GM08714 (cell line): Measurements from ENCODE around the gene MCM5.

Source experiments
- H3K4me3 ChIP-seq: fragments of 200-500 bp; sonication (Bioruptor generic); 2 replicates; pipeline ENCODE4 v1.5.1; 2014; ENCODE audit warnings: mild to moderate bottlenecking, low read length, inconsistent platforms
- ZNF274 ChIP-seq: IDR thresholded peaks from 2 replicates; pipeline ENCODE4 v1.6.1; 2012; ENCODE audit warnings: mild to moderate bottlenecking, low read depth, low read length

Gene MCM5

GRCh38 chr22:35404176-35404575 lies 4.2 kb downstream of the MCM5 start:
- H3K4me3 ChIP-seq, result no peak overlapping the region
- no peak for TF ChIP-seq ZNF274

DNA sequence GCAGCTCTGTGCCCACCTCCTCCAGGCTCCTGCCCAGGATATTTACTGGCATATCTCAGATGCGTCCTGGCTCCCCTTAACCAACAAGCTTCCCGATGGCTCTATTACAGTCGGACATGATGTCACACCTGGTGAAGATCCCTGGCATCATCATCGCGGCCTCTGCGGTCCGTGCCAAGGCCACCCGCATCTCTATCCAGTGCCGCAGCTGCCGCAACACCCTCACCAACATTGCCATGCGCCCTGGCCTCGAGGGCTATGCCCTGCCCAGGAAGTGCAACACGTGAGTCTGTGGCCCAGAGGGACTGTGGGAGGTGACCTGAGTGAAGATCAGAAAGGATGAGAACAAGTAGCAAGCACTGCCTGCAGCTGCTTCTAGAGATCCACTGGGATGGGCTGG lies 6.5 kb downstream of the MCM5 start:
- no peak for TF ChIP-seq ZNF274
- no peak overlapping the region for H3K4me3 ChIP-seq

DNA sequence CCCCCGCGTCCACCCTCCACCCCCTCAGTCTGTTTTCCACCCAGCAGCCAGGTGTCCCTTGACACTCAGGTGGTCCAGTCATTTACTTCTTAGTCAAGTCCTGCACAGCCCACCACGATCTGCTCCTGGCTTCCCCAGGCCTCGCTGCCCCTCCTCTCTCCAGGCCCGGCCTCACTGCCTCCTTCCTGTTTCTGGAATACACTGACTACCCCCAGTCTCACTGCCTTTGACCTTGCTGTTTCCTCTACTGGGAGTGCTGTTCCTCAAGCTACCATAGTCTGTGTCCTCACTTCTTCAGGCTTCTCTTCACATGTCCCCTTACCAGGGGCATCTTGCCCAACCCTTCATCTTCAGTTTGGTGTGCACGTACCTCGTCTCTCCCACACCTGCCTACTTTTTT lies 7.4 kb downstream of the MCM5 start:
- no peak for TF ChIP-seq ZNF274

GRCh38 chr22:35409783-35410662 lies 10.1 kb downstream of the MCM5 start:
- H3K4me3 ChIP-seq, result no peak overlapping the region; the same call in 1 of the 2 replicates
- TF ChIP-seq ZNF274, result no peak

More for the DNA sequence above, 7.4 kb downstream of the MCM5 start:
- H3K4me3 ChIP-seq, result no peak overlapping the region

GRCh38 chr22:35410663-35411034 lies 10.7 kb downstream of the MCM5 start:
- peak overlapping the region; percentile 15; the same call in 1 of the 2 replicates for H3K4me3 ChIP-seq
- no peak for TF ChIP-seq ZNF274

- TF ChIP-seq ZNF274, result no peak
- no peak overlapping the region; the same call in 1 of the 2 replicates for H3K4me3 ChIP-seq
Measured at GRCh38 chr22:35411102-35411501, 11.2 kb downstream of the MCM5 start.

DNA sequence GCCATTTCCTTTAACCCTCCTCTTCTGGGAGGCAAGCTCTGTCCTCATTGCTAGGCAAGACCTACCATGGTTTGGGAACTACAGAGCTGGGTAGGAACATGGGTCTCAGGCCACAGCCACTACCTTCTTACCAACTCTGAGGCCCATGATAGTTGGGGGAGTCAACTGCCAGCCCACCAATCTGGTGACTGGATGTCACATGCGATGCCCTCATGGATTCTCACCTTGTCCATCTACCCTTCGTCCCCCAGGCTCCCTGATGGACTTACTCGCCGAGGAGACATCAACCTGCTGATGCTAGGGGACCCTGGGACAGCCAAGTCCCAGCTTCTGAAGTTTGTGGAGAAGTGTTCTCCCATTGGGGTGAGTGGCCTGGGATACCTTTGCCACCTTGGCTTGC lies 13.7 kb downstream of the MCM5 start:
- no peak for TF ChIP-seq ZNF274
- no peak overlapping the region for H3K4me3 ChIP-seq

DNA sequence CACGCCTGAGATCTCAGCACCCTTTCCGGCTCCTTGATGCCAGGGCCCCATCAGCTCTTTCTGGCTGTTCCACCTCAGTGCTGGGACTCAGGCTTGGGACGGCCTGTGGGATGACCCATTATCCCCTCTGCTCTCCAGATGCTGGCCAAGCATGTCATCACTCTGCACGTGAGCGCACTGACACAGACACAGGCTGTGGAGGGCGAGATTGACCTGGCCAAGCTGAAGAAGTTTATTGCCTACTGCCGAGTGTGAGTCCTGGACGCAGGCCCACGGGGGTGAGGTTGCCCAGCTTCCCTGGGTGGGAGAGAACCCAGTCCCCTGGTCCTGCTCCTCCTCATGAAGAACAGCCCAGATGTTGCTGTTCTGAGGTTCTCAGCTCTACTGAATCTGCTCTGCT lies 17.7 kb downstream of the MCM5 start:
- no peak overlapping the region for H3K4me3 ChIP-seq
- no peak for TF ChIP-seq ZNF274

GRCh38 chr22:35418088-35418487 lies 18.1 kb downstream of the MCM5 start:
- TF ChIP-seq ZNF274, result no peak
- H3K4me3 ChIP-seq, result no peak overlapping the region

DNA sequence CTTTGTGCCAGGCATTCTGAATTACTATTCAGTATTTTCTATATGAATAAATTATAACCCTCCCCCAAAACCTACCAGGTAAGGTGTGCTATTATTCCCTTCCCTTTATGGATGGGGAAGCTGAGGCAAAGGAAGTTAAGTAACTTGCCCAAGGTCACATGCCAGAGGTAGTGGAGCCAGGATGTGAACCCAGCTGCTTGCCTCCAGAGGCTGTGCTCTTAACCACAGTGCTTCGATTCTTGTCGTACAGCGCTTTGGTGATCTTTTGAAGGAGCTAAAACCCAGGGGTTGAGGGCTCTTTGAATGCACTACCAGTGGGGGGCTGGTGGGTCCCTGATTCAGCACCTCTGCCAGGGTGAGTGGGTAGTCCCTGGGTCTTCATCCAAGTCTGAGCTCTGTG lies 18.8 kb downstream of the MCM5 start:
- no peak for TF ChIP-seq ZNF274

DNA sequence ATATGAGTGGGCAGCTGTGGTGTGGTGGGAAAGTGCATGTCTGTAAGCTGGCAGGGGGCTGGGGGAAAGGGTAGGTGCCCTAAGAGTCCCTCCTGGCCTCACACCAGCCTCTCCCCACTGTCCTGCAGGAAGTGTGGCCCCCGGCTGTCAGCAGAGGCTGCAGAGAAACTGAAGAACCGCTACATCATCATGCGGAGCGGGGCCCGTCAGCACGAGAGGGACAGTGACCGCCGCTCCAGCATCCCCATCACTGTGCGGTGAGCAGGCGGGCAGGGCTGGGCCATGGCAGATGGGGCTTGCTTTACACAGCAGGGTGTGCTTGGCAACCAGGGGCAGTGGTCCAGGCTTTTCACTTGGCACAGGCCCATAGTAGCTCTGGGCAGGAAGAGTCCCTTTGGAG lies 19.8 kb downstream of the MCM5 start:
- no peak for TF ChIP-seq ZNF274
- H3K4me3 ChIP-seq, result no peak overlapping the region

More for the DNA sequence above, 18.8 kb downstream of the MCM5 start:
- no peak overlapping the region for H3K4me3 ChIP-seq

- no peak overlapping the region for H3K4me3 ChIP-seq
- no peak for TF ChIP-seq ZNF274
Measured at GRCh38 chr22:35421121-35421520, 21.2 kb downstream of the MCM5 start.

- TF ChIP-seq ZNF274, result no peak
- H3K4me3 ChIP-seq, result no peak overlapping the region
Measured at GRCh38 chr22:35422145-35422544, 22.2 kb downstream of the MCM5 start.

DNA sequence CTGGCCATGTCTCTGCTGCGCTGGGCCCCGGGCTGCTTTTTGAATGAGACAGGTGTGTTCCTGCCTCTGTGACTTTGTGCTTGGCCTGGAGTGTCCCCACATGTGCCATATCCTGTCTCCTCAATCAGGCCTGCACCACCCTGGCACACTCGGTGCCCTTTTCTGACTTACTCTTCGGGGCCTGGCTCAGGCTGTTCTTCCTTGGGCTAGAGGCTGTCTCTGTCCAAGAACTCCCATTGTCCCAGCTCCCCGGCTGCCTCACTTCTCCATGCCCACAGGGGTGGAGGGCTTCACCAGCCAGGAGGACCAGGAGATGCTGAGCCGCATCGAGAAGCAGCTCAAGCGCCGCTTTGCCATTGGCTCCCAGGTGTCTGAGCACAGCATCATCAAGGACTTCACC lies 23.0 kb downstream of the MCM5 start:
- no peak overlapping the region for H3K4me3 ChIP-seq
- TF ChIP-seq ZNF274, result no peak

DNA sequence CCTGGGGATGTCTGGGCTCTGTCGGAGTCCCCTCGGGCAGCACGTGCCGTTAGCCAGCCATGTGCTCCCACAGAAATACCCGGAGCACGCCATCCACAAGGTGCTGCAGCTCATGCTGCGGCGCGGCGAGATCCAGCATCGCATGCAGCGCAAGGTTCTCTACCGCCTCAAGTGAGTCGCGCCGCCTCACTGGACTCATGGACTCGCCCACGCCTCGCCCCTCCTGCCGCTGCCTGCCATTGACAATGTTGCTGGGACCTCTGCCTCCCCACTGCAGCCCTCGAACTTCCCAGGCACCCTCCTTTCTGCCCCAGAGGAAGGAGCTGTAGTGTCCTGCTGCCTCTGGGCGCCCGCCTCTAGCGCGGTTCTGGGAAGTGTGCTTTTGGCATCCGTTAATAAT lies 24.1 kb downstream of the MCM5 start:
- TF ChIP-seq ZNF274, result no peak
- H3K4me3 ChIP-seq, result no peak overlapping the region

DNA sequence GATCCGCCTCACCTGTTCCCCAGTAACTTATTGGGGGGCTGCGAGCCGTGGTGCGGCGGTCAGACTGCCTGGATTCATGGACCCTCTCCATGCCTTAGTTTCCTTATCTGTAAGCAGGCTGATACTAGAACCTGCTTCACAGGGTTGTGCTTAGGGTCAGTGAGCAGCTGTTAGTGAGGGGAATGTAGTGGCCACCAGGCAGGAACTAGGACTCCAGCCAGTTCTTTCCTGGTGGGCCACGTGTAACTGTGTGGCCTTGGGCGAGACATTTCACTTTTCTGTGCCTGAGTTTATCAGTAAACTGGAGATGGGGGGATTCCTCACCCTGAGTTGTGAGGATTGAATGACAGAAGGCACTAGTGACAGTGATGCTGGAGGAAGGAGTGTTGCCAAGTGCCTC lies 24.8 kb downstream of the MCM5 start:
- no peak for TF ChIP-seq ZNF274
- no peak overlapping the region for H3K4me3 ChIP-seq
